Posterior vena cava (tissue), 2 donors: Measurements from ENCODE around the gene ACBD6. TPM values are rescaled to one million over a fixed set of nuclear protein-coding genes. Genes with fewer than 3 reads are reported as not detected.
"Not testable (repeated sequence)": the region's sequence is repeated elsewhere in the genome, so short reads cannot be mapped to it uniquely, and the experiment has no call there.

ENCODE experiments used
- DNase-seq: peaks from one replicate; pipeline ENCODE4 v3.0.0-alpha.2; 2020; ENCODE audit warnings: low spot score
- intact Hi-C, 2 donors: fragments of 100-400 bp; cut with DNase I; formaldehyde crosslinking; loops; one replicate each; pipeline versions ENCODE4 v1.14.1 to v1.14.2; 2022 to 2023
- total RNA-seq, 2 donors: library from RNA; stranded (reverse); fragmentation: NEBNext Ultra II Directional; extraction: Animal tissue kit (Norgen Biotek cat#: 25700); gene quantifications; one replicate each; pipeline ENCODE4 v1.2.1, GENCODE V29; 2021
- donor health status: DM: yes; HTN: yes; CAD: no.
- donor health status: DM: yes; HTN: yes; CAD: no.

ACBD6 gene
- total RNA-seq, 2 donors from 2014 or later, result 26.8 to 30.2 TPM

- intact Hi-C loops, result no loop called here
- no peak for DNase-seq
These were observed 66.8 kb downstream of the ACBD6 start for GRCh38 chr1:180435566-180435965.

- no peak for DNase-seq
- intact Hi-C loops, result no loop called here
These were observed 68.5 kb downstream of the ACBD6 start for GRCh38 chr1:180433873-180434272.

- intact Hi-C loops, result no loop called here
- no peak for DNase-seq
These were observed 70.7 kb downstream of the ACBD6 start for GRCh38 chr1:180431683-180432082.

GRCh38 chr1:180428782-180429695, 73.3 kb downstream of the ACBD6 start:
- DNase-seq, result no peak
- intact Hi-C loops, result no loop called here

GRCh38 chr1:180425952-180426351, 76.4 kb downstream of the ACBD6 start:
- DNase-seq, result no peak
- intact Hi-C loops, result no loop called here

GRCh38 chr1:180424848-180425457, 77.4 kb downstream of the ACBD6 start:
- intact Hi-C loops, result no loop called here
- DNase-seq, result no peak

GRCh38 chr1:180421614-180422013, 80.8 kb downstream of the ACBD6 start:
- DNase-seq, result no peak
- intact Hi-C loops, result no loop called here

- DNase-seq, result not testable (repeated sequence)
These were observed 81.2 kb downstream of the ACBD6 start for GRCh38 chr1:180421145-180421544.

GRCh38 chr1:180415985-180416633, 86.3 kb downstream of the ACBD6 start:
- no peak for DNase-seq
- intact Hi-C loops, result no loop called here

More at GRCh38 chr1:180421145-180421544, 81.2 kb downstream of the ACBD6 start:
- intact Hi-C loops, result not testable (repeated sequence)

- no peak for DNase-seq
- intact Hi-C loops, result no loop called here
These were observed 87.0 kb downstream of the ACBD6 start for GRCh38 chr1:180415236-180415848.

GRCh38 chr1:180412583-180412982, 89.8 kb downstream of the ACBD6 start:
- intact Hi-C loops, result no loop called here

GRCh38 chr1:180408128-180408527, 94.2 kb downstream of the ACBD6 start:
- DNase-seq, intact Hi-C loops: not testable (repeated sequence)

More at GRCh38 chr1:180412583-180412982, 89.8 kb downstream of the ACBD6 start:
- no peak for DNase-seq

- no peak for DNase-seq
- intact Hi-C loops, result no loop called here
These were observed 95.3 kb downstream of the ACBD6 start for GRCh38 chr1:180407051-180407450.

- intact Hi-C loops, result no loop called here
- DNase-seq, result no peak
These were observed 99.8 kb downstream of the ACBD6 start for GRCh38 chr1:180402551-180402950.

GRCh38 chr1:180402001-180402400, 100.4 kb downstream of the ACBD6 start:
- DNase-seq, result no peak
- intact Hi-C loops, result no loop called here

- no peak for DNase-seq
- intact Hi-C loops, result no loop called here
These were observed 105.2 kb downstream of the ACBD6 start for GRCh38 chr1:180397175-180397574.

- no peak for DNase-seq
- intact Hi-C loops, result no loop called here
These were observed 109.8 kb downstream of the ACBD6 start for GRCh38 chr1:180392427-180393145.

GRCh38 chr1:180392020-180392419, 110.4 kb downstream of the ACBD6 start:
- intact Hi-C loops, result no loop called here
- DNase-seq, result no peak

- no peak for DNase-seq
- intact Hi-C loops, result no loop called here
These were observed 115.0 kb downstream of the ACBD6 start for GRCh38 chr1:180387413-180387812.
